Activated naive CD8-positive, alpha-beta T cell treated with anti-CD3 and anti-CD28 coated beads, Interleukin-2, amount 50 U/mL, for 16 hours (primary cell): ENCODE results near the gene DNAJC1.
"Not testable (repeated sequence)": the region's sequence is repeated elsewhere in the genome, so short reads cannot be mapped to it uniquely, and the experiment has no call there.

Source experiments
- DNase-seq: peaks from one replicate; pipeline ENCODE4 v3.0.0-alpha.2; 2020; ENCODE audit warnings: low read depth, low spot score

Gene DNAJC1

GRCh38 chr10:21907436-21907835 is 96.1 kb downstream of the DNAJC1 start:
- DNase-seq, result no peak

- DNase-seq, result no peak
These were observed 98.6 kb downstream of the DNAJC1 start for GRCh38 chr10:21904930-21905329.

- no peak for DNase-seq
These were observed 103.8 kb downstream of the DNAJC1 start for GRCh38 chr10:21899736-21900135.

- no peak for DNase-seq
These were observed 107.6 kb downstream of the DNAJC1 start for GRCh38 chr10:21895932-21896331.

GRCh38 chr10:21894648-21895342 is 108.7 kb downstream of the DNAJC1 start:
- no peak for DNase-seq

- DNase-seq, result no peak
These were observed 112.1 kb downstream of the DNAJC1 start for GRCh38 chr10:21891439-21891838.

GRCh38 chr10:21889477-21890275 is 113.9 kb downstream of the DNAJC1 start:
- no peak for DNase-seq

GRCh38 chr10:21888959-21889358 is 114.6 kb downstream of the DNAJC1 start:
- no peak for DNase-seq

- no peak for DNase-seq
These were observed 117.6 kb downstream of the DNAJC1 start for GRCh38 chr10:21885940-21886339.

GRCh38 chr10:21873198-21873597 is 130.3 kb downstream of the DNAJC1 start:
- DNase-seq, result no peak

GRCh38 chr10:21872771-21873170 is 130.8 kb downstream of the DNAJC1 start:
- not testable (repeated sequence) for DNase-seq

GRCh38 chr10:21870849-21871248 is 132.7 kb downstream of the DNAJC1 start:
- no peak for DNase-seq

- not testable (repeated sequence) for DNase-seq
These were observed 134.4 kb downstream of the DNAJC1 start for GRCh38 chr10:21869087-21869486.

GRCh38 chr10:21860718-21861117 is 142.8 kb downstream of the DNAJC1 start:
- no peak for DNase-seq

- DNase-seq, result no peak
These were observed 145.1 kb downstream of the DNAJC1 start for GRCh38 chr10:21858455-21858854.

GRCh38 chr10:21849607-21850006 is 153.9 kb downstream of the DNAJC1 start:
- no peak for DNase-seq

GRCh38 chr10:21843645-21844044 is 159.9 kb downstream of the DNAJC1 start:
- no peak for DNase-seq

GRCh38 chr10:21841273-21841672 is 162.3 kb downstream of the DNAJC1 start:
- DNase-seq, result not testable (repeated sequence)

- DNase-seq, result not testable (repeated sequence)
These were observed 166.0 kb downstream of the DNAJC1 start for GRCh38 chr10:21837487-21837886.

- not testable (repeated sequence) for DNase-seq
These were observed 169.0 kb downstream of the DNAJC1 start for GRCh38 chr10:21834574-21834973.

- DNase-seq, result no peak
These were observed 170.8 kb downstream of the DNAJC1 start for GRCh38 chr10:21832821-21833130.

- DNase-seq, result no peak
These were observed 171.3 kb downstream of the DNAJC1 start for GRCh38 chr10:21831986-21832820.
